Endodermal cell (in vitro differentiated cells): ENCODE data around the gene CPNE2. TPM values are rescaled to one million over a fixed set of nuclear protein-coding genes. Genes with fewer than 3 reads are reported as not detected.

Experiments
- DNase-seq: peaks from one replicate; pipeline ENCODE4 v3.0.0-alpha.2; 2017
- H3K27ac ChIP-seq: 2 replicates; pipeline ENCODE4 v1.5.1; 2013; ENCODE audit warnings: mild to moderate bottlenecking, low read depth, low read length, moderate library complexity
- H3K27me3 ChIP-seq: 2 replicates; pipeline ENCODE4 v1.6.1; 2013; ENCODE audit warnings: mild to moderate bottlenecking, low read length, moderate library complexity; ENCODE audit not compliant: insufficient read depth, control insufficient read depth, poor library complexity, severe bottlenecking
- H3K36me3 ChIP-seq: 2 replicates; pipeline ENCODE4 v1.7.0; 2013; ENCODE audit warnings: mild to moderate bottlenecking, low read length, moderate library complexity; ENCODE audit not compliant: control insufficient read depth, insufficient read depth
- H3K4me1 ChIP-seq: one replicate; pipeline ENCODE4 v1.7.0; 2013; ENCODE audit warnings: low read length; ENCODE audit not compliant: control insufficient read depth, insufficient read depth
- H3K4me3 ChIP-seq: 2 replicates; pipeline ENCODE4 v1.5.1; 2013; ENCODE audit warnings: mild to moderate bottlenecking, low read length, moderate library complexity
- H3K9ac ChIP-seq: 2 replicates; pipeline ENCODE4 v1.6.1; 2013; ENCODE audit warnings: mild to moderate bottlenecking, low read length, moderate library complexity; ENCODE audit not compliant: poor library complexity, severe bottlenecking; ENCODE audit errors: extremely low read depth
- H3K9me3 ChIP-seq: 2 replicates; pipeline ENCODE4 v1.6.1; 2013; ENCODE audit warnings: mild to moderate bottlenecking, low read length, moderate library complexity; ENCODE audit not compliant: control insufficient read depth
- H3K27ac Mint-ChIP-seq: 2 replicates; pipeline ENCODE4 v1.8.0; 2020; ENCODE audit warnings: mixed read lengths
- H3K27me3 Mint-ChIP-seq: 2 replicates; pipeline ENCODE4 v1.8.0; 2021; ENCODE audit warnings: mild to moderate bottlenecking, mixed read lengths; ENCODE audit not compliant: insufficient read depth
- H3K36me3 Mint-ChIP-seq: 2 replicates; pipeline ENCODE4 v1.8.0; 2020; ENCODE audit warnings: low read depth, mixed read lengths
- H3K4me1 Mint-ChIP-seq: 2 replicates; pipeline ENCODE4 v1.8.0; 2020; ENCODE audit warnings: mixed read lengths
- H3K4me3 Mint-ChIP-seq: 2 replicates; pipeline ENCODE4 v1.8.0; 2020; ENCODE audit warnings: mild to moderate bottlenecking, moderate library complexity, mixed read lengths
- H3K9me3 Mint-ChIP-seq: 2 replicates; pipeline ENCODE4 v1.8.0; 2020; ENCODE audit warnings: mild to moderate bottlenecking, mixed read lengths
- CTCF ChIP-seq: fragments of 200-600 bp; sonication (generic); conservative IDR thresholded peaks from 2 replicates; pipeline ENCODE4 v1.5.0; 2021; ENCODE audit warnings: antibody characterized with exemption, mild to moderate bottlenecking
- WGBS, 2 experiments: methylation state at CpG; one replicate each; pipeline versions ENCODE4 v1.1.5 to v1.1.7; 2013; ENCODE audit warnings: missing lambda C conversion rate in 2 of 2, mixed read lengths in 1 of 2; ENCODE audit not compliant: insufficient coverage in 1 of 2, insufficient read length in 1 of 2; 5-methylcytosine and 5-hydroxymethylcytosine counted together
- total RNA-seq, 2 donors: library from RNA; stranded (reverse); fragmentation: NEBNext Ultra II Directional in 1 of 2; extraction: Animal tissue kit (Norgen Biotek cat#: 25700) in 1 of 2; gene quantifications; 2 replicates in 1 of 2; 3 replicates in 1 of 2; pipeline ENCODE4 v1.2.1, GENCODE V29; 2021

The CPNE2 gene
- total RNA-seq, 2 donors from 2014 or later, result 12.3 to 16.6 TPM

DNA sequence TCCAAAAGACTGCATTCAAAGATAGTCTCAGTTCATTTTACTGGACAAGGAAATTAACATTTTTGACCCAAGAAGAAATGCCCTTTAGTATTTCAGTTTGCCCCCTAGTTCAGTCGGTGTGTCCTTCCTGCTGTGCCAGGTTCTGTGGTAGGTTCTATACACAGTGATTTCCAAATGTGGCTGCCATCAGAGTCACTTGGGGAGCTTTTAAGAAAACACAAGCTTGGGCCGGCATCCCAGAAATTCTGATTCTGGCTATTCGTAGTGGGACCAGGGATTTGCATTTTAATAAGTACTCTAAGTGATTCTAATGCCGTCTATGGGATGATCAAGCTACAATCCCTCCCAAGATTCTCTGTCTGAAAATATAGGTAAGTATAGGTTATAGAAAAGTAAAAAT is 103.9 kb downstream of the CPNE2 start:
- no peak for TF ChIP-seq CTCF
- WGBS, 2 experiments, result 91 to 94% methylated on average over 4 of the region's 4 CpGs
- peaks cover 40% of the 10 kb centered on the region for H3K4me1 Mint-ChIP-seq
- no peaks in the 10 kb centered on the region for H3K9me3 ChIP-seq
- DNase-seq, result no peak
- H3K27ac ChIP-seq, result no peak overlapping the region
- H3K4me3 ChIP-seq, result no peak overlapping the region
- no peaks in the 10 kb centered on the region for H3K27me3 Mint-ChIP-seq
- H3K9ac ChIP-seq, result no peak overlapping the region
- no peaks in the 10 kb centered on the region for H3K27me3 ChIP-seq
- H3K36me3 Mint-ChIP-seq, result peaks cover 20% of the 10 kb centered on the region
- H3K4me1 ChIP-seq, result peaks cover 4% of the 10 kb centered on the region
- peaks cover 10% of the 10 kb centered on the region for H3K9me3 Mint-ChIP-seq
- H3K4me3 Mint-ChIP-seq, result no peak overlapping the region
- H3K36me3 ChIP-seq, result peaks cover 22% of the 10 kb centered on the region
- H3K27ac Mint-ChIP-seq, result no peak overlapping the region

- Histone ChIP-seq H3K9ac (no peak overlapping the region), H3K9me3 (peaks cover under 1% of the 10 kb centered on the region), H3K27ac (no peak overlapping the region), H3K27me3 (no peaks in the 10 kb centered on the region), H3K36me3 (peaks cover 22% of the 10 kb centered on the region), H3K4me3 (no peak overlapping the region), H3K4me1 (peaks cover 4% of the 10 kb centered on the region)
- Mint-ChIP-seq H3K9me3 (peaks cover 15% of the 10 kb centered on the region), H3K27ac (no peak overlapping the region), H3K36me3 (peaks cover 22% of the 10 kb centered on the region), H3K27me3 (no peaks in the 10 kb centered on the region), H3K4me1 (peaks cover 38% of the 10 kb centered on the region), H3K4me3 (no peak overlapping the region)
- DNase-seq, result no peak
- 94 to 100% methylated on average over 2 to 3 of the region's 3 CpGs for WGBS, 2 experiments
- TF ChIP-seq CTCF, result no peak
Observed at GRCh38 chr16:57196753-57197152, 104.4 kb downstream of the CPNE2 start.

Other genes starting within 250 kb of the CPNE2 start
- gene SLC12A3, start 227.4 kb upstream of the CPNE2 start, total RNA-seq, result not detected
- 10 to 100 TPM; 21.5 to 40.6 TPM for gene HERPUD1, start 160.4 kb upstream of the CPNE2 start, total RNA-seq
- gene CETP, start 130.6 kb upstream of the CPNE2 start, total RNA-seq, result not detected
- gene NLRC5, start 103.0 kb upstream of the CPNE2 start, total RNA-seq, result under 1 TPM; 0.64 to 0.97 TPM
- 100 to 1,000 TPM in 1 of 2 donors, 10 to 100 TPM in 1; 94.2 to 102 TPM for gene PSME3IP1, start 93.5 kb downstream of the CPNE2 start, total RNA-seq
- 10 to 100 TPM; 40.3 to 46.5 TPM for gene RSPRY1, start 93.7 kb downstream of the CPNE2 start, total RNA-seq
- 10 to 100 TPM; 22.6 to 31.3 TPM for gene ARL2BP, start 152.7 kb downstream of the CPNE2 start, total RNA-seq
- gene PLLP, start 192.1 kb downstream of the CPNE2 start, total RNA-seq, result 1 to 10 TPM; 5.9 to 9.1 TPM